ENCODE measurements around the gene FOXP1.

GRCh38 chr3:71120012-71120411, 463.5 kb downstream of the FOXP1 start:
- TF ChIP-seq EZH2 (IDR thresholded peaks at IDR 0.05; ENCODE audit: borderline replicate concordance, low read length) = no peak
- TF ChIP-seq, protein P1, sequence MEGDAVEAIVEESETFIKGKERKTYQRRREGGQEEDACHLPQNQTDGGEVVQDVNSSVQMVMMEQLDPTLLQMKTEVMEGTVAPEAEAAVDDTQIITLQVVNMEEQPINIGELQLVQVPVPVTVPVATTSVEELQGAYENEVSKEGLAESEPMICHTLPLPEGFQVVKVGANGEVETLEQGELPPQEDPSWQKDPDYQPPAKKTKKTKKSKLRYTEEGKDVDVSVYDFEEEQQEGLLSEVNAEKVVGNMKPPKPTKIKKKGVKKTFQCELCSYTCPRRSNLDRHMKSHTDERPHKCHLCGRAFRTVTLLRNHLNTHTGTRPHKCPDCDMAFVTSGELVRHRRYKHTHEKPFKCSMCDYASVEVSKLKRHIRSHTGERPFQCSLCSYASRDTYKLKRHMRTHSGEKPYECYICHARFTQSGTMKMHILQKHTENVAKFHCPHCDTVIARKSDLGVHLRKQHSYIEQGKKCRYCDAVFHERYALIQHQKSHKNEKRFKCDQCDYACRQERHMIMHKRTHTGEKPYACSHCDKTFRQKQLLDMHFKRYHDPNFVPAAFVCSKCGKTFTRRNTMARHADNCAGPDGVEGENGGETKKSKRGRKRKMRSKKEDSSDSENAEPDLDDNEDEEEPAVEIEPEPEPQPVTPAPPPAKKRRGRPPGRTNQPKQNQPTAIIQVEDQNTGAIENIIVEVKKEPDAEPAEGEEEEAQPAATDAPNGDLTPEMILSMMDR (IDR thresholded peaks at IDR 0.05; ENCODE audit: low read length) = no peak
